Measurements from ENCODE around the gene TMCO4.
A peak's percentile ranks its signal among the peaks of the same experiment; 100 is the strongest.

Gene TMCO4

DNA sequence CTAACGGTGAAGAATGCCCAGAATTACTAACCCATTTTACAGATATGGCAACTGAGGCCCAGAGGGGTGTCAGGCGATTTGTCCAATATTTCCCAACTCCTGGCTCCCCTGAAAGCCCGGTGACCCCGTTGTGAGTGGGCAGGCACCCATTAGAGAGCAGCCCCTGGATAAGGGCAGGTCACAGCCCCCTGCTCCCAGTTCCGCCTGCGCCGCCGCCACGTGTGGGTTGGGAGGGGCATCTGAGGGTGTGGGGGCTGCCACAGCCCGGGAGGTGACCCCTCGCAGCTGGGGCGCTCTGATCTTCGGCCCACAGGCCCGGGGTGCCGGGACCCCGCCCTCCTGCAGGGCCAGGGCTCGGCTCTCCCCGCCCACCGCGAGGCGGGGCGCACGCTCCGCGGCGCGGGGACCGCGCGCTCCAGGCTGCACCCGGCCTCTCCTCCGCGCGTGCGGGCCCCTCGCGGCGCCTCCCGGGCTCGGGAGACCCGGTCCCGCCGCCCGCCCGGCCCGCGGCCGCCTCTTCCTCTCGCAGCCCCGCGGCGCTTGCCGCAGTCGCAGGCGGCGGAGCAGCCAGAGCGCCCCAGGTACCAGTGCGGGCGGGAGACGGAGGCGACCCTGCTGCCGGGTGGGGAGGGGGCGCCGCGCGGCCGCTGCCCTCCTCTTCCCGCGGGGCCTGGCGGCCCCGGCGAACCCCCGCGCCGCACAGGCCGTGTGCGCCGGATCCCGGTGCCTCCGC is 135.1 kb downstream of the TMCO4 start, which contains the start of gene HTR6:
TSS of gene HTR6 (plus strand) at position 423 of the 733 bp plus-strand sequence. CDS start 879 bp downstream, outside the sequence.
- Histone ChIP-seq H3K27me3 (ENCODE audit: insufficient read depth, poor library complexity, severe bottlenecking) (peaks cover 28% of the 10 kb centered on the region), H3K9me3 (ENCODE audit: severe bottlenecking) (no peaks in the 10 kb centered on the region), H3K4me1 (ENCODE audit: insufficient read depth, poor library complexity, severe bottlenecking) (no peaks in the 10 kb centered on the region), H3K36me3 (ENCODE audit: low read depth) (no peaks in the 10 kb centered on the region), H3K4me3 (ENCODE audit: severe bottlenecking) (peak within 1 kb of the TSS; percentile 30), H3K27ac (ENCODE audit: poor library complexity, severe bottlenecking) (no peak within 1 kb of the TSS)
- ATAC-seq (ENCODE audit: low read depth) (no peak), DNase-seq (ENCODE audit: low spot score) (no peak)
- TF ChIP-seq, protein P1, sequence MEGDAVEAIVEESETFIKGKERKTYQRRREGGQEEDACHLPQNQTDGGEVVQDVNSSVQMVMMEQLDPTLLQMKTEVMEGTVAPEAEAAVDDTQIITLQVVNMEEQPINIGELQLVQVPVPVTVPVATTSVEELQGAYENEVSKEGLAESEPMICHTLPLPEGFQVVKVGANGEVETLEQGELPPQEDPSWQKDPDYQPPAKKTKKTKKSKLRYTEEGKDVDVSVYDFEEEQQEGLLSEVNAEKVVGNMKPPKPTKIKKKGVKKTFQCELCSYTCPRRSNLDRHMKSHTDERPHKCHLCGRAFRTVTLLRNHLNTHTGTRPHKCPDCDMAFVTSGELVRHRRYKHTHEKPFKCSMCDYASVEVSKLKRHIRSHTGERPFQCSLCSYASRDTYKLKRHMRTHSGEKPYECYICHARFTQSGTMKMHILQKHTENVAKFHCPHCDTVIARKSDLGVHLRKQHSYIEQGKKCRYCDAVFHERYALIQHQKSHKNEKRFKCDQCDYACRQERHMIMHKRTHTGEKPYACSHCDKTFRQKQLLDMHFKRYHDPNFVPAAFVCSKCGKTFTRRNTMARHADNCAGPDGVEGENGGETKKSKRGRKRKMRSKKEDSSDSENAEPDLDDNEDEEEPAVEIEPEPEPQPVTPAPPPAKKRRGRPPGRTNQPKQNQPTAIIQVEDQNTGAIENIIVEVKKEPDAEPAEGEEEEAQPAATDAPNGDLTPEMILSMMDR (IDR thresholded peaks at IDR 0.05; ENCODE audit: poor library complexity, severe bottlenecking), result no peak

DNA sequence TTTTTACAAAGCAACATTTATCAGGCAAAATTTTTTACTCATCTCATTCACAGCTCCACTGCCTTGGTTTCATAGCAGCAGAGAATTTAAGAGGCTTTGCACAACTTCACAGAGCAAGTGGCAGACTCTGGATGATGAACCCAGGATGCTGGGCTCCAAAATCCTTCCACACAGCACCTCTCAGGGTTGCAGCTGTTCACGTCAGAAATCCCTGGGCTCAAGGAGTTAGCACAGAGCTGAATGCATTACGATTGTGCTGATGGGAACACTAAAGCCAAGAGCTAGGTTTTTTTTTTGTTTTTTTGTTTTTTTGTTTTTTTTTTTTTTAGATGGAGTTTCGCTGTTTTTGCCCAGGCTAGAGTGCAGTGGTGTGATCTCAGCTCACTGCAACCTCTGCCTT is 137.4 kb downstream of the TMCO4 start:
- Histone ChIP-seq H3K36me3 (ENCODE audit: low read depth) (no peaks in the 10 kb centered on the region), H3K4me1 (ENCODE audit: insufficient read depth, poor library complexity, severe bottlenecking) (no peaks in the 10 kb centered on the region), H3K27ac (ENCODE audit: poor library complexity, severe bottlenecking) (no peak overlapping the region), H3K27me3 (ENCODE audit: insufficient read depth, poor library complexity, severe bottlenecking) (peaks cover 28% of the 10 kb centered on the region), H3K4me3 (ENCODE audit: severe bottlenecking) (no peak overlapping the region), H3K9me3 (ENCODE audit: severe bottlenecking) (no peaks in the 10 kb centered on the region)
- no peak for ATAC-seq (ENCODE audit: low read depth)
- TF ChIP-seq, protein P1 (IDR thresholded peaks at IDR 0.05; ENCODE audit: poor library complexity, severe bottlenecking), result no peak
- DNase-seq (ENCODE audit: low spot score), result no peak

DNA sequence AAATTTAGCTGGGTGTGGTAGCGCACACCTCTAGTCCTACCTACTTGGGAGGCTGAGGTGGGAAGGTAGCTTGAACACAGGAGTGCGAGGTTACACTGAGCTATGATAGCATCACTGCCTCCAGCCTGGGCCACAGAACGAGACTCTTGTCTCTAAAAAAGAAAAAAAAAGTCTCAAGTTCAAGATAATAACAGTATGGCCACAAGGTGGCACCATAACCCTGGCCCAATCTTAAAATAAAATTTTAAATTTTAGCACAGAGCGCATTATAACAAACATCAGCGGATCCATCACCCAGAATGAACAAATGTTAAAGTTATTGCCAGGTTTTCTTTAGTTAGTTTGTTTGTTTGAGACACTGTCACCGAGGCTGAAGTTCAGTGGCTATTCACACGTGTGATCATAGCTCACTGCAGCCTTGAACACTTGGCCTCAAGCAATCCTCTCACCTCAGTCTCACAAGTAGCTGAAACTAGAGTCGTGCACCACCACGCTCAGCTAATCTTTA is 137.9 kb downstream of the TMCO4 start:
- Histone ChIP-seq H3K27me3 (ENCODE audit: insufficient read depth, poor library complexity, severe bottlenecking) (peaks cover 28% of the 10 kb centered on the region), H3K27ac (ENCODE audit: poor library complexity, severe bottlenecking) (no peak overlapping the region), H3K4me1 (ENCODE audit: insufficient read depth, poor library complexity, severe bottlenecking) (no peaks in the 10 kb centered on the region), H3K36me3 (ENCODE audit: low read depth) (no peaks in the 10 kb centered on the region), H3K9me3 (ENCODE audit: severe bottlenecking) (no peaks in the 10 kb centered on the region), H3K4me3 (ENCODE audit: severe bottlenecking) (no peak overlapping the region)
- no peak for DNase-seq (ENCODE audit: low spot score)
- ATAC-seq (ENCODE audit: low read depth), result no peak
- TF ChIP-seq, protein P1 (IDR thresholded peaks at IDR 0.05; ENCODE audit: poor library complexity, severe bottlenecking), result peak; percentile 92

DNA sequence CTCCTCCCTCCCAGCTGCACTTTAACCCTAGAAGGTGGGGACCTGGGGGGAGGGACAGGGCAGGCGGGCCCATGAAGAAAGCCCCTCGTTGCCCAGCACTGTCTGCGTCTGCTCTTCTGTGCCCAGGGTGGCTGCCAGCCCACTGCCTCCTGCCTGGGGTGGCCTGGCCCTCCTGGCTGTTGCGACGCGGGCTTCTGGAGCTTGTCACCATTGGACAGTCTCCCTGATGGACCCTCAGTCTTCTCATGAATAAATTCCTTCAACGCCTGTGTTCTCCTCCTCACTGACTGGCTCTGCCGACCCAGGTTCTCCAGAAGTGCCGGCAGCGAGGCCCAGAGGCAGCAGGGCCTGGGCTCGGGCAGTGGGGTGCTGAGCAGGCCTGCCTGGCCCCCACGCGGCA is 141.5 kb downstream of the TMCO4 start:
- Histone ChIP-seq H3K9me3 (ENCODE audit: severe bottlenecking) (no peaks in the 10 kb centered on the region), H3K4me1 (ENCODE audit: insufficient read depth, poor library complexity, severe bottlenecking) (peaks cover 13% of the 10 kb centered on the region), H3K27ac (ENCODE audit: poor library complexity, severe bottlenecking) (no peak overlapping the region), H3K36me3 (ENCODE audit: low read depth) (peaks cover 7% of the 10 kb centered on the region; the same call in 1 of the 2 replicates), H3K4me3 (ENCODE audit: severe bottlenecking) (no peak overlapping the region), H3K27me3 (ENCODE audit: insufficient read depth, poor library complexity, severe bottlenecking) (peaks cover 4% of the 10 kb centered on the region)
- DNase-seq (ENCODE audit: low spot score) (no peak), ATAC-seq (ENCODE audit: low read depth) (no peak)
- TF ChIP-seq, protein P1 (IDR thresholded peaks at IDR 0.05; ENCODE audit: poor library complexity, severe bottlenecking), result no peak

DNA sequence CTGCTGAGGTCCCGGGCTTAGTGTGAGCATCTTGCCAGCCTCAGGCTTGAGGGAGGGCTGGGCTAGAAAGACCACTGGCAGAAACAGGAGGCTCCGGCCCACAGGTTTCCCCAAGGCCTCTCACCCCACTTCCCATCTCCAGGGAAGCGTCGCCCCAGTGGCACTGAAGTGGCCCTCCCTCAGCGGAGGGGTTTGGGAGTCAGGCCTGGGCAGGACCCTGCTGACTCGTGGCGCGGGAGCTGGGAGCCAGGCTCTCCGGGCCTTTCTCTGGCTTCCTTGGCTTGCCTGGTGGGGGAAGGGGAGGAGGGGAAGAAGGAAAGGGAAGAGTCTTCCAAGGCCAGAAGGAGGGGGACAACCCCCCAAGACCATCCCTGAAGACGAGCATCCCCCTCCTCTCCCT is 142.2 kb downstream of the TMCO4 start:
- Histone ChIP-seq H3K4me3 (ENCODE audit: severe bottlenecking) (no peak overlapping the region), H3K9me3 (ENCODE audit: severe bottlenecking) (no peaks in the 10 kb centered on the region), H3K27ac (ENCODE audit: poor library complexity, severe bottlenecking) (no peak overlapping the region), H3K27me3 (ENCODE audit: insufficient read depth, poor library complexity, severe bottlenecking) (no peaks in the 10 kb centered on the region), H3K36me3 (ENCODE audit: low read depth) (peaks cover 7% of the 10 kb centered on the region; the same call in 1 of the 2 replicates), H3K4me1 (ENCODE audit: insufficient read depth, poor library complexity, severe bottlenecking) (peaks cover 16% of the 10 kb centered on the region)
- ATAC-seq (ENCODE audit: low read depth) (no peak), DNase-seq (ENCODE audit: low spot score) (no peak)
- TF ChIP-seq, protein P1 (IDR thresholded peaks at IDR 0.05; ENCODE audit: poor library complexity, severe bottlenecking), result no peak

Data from RWPE2 (cell line).